ENCODE data around the gene FIGNL2.

- TF ChIP-seq, protein P1, sequence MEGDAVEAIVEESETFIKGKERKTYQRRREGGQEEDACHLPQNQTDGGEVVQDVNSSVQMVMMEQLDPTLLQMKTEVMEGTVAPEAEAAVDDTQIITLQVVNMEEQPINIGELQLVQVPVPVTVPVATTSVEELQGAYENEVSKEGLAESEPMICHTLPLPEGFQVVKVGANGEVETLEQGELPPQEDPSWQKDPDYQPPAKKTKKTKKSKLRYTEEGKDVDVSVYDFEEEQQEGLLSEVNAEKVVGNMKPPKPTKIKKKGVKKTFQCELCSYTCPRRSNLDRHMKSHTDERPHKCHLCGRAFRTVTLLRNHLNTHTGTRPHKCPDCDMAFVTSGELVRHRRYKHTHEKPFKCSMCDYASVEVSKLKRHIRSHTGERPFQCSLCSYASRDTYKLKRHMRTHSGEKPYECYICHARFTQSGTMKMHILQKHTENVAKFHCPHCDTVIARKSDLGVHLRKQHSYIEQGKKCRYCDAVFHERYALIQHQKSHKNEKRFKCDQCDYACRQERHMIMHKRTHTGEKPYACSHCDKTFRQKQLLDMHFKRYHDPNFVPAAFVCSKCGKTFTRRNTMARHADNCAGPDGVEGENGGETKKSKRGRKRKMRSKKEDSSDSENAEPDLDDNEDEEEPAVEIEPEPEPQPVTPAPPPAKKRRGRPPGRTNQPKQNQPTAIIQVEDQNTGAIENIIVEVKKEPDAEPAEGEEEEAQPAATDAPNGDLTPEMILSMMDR (IDR thresholded peaks at IDR 0.05), result no peak
- TF ChIP-seq POLR2A (IDR thresholded peaks at IDR 0.05), result no peak
These were observed 42.1 kb upstream of the FIGNL2 start for GRCh38 chr12:51890511-51891171.
